ENCODE measurements around the gene LONP2. TPM values are rescaled to one million over a fixed set of nuclear protein-coding genes. Genes with fewer than 3 reads are reported as not detected.

The LONP2 gene
- total RNA-seq, 1 experiment from 2014 or later: 46.8 TPM

GRCh38 chr16:48370229-48370628 lies 126.1 kb downstream of the LONP2 start:
- intact Hi-C loops (cut with micrococcal nuclease): no loop called here
- RAD21 ChIA-PET (ENCODE audit: low non-redundant PET in 1 of 2, low total read pairs in 2 of 2, uncharacterized antibody in 2 of 2, unreplicated experiment in 2 of 2): no interaction called here

More at GRCh38 chr16:48370229-48370628, 126.1 kb downstream of the LONP2 start:
- ChIA-PET CTCF (no interaction called here), POLR2A (no interaction called here)
- peaks cover 4% of the 10 kb centered on the region; the same call in 1 of the 2 replicates for H4K20me1 ChIP-seq (ENCODE audit: insufficient read depth)
- BruUV-seq (replicated peaks): no TSS peak
- no peak overlapping the region for H3K9ac ChIP-seq (ENCODE audit: low read length)
- H3K27ac ChIP-seq (ENCODE audit: low read depth, low read length): no peak overlapping the region
- H3K36me3 ChIP-seq (ENCODE audit: control insufficient read depth in 1 of 2, insufficient read depth in 2 of 2, low read length in 2 of 2): no peaks in the 10 kb centered on the region
- no peak overlapping the region for H3K4me2 ChIP-seq (ENCODE audit: low read length)
- TF ChIP-seq POLR2AphosphoS5 (IDR thresholded peaks at IDR 0.05; ENCODE audit: low read depth, low read length) (no peak), EGR1 (IDR thresholded peaks at IDR 0.05; ENCODE audit: low read depth) (no peak), POLR2A (IDR thresholded peaks at IDR 0.05; ENCODE audit: borderline replicate concordance, extremely low read depth, insufficient read depth, insufficient read length) (no peak), JUND (IDR thresholded peaks at IDR 0.05) (no peak), CTCF (IDR thresholded peaks at IDR 0.05 in 2 of 3, conservative IDR thresholded peaks at IDR 0.05 in 1 of 3; ENCODE audit: borderline replicate concordance in 1 of 3, insufficient read depth in 1 of 3, low read depth in 2 of 3, low read length in 2 of 3) (no peak), EZH2 (IDR thresholded peaks at IDR 0.05) (no peak), REST (IDR thresholded peaks at IDR 0.05; ENCODE audit: low read depth) (no peak), TCF7L2 (IDR thresholded peaks at IDR 0.05; ENCODE audit: borderline replicate concordance, extremely low read depth, insufficient read depth, insufficient read length) (no peak), SRF (IDR thresholded peaks at IDR 0.05; ENCODE audit: low read depth) (no peak), YY1 (IDR thresholded peaks at IDR 0.05; ENCODE audit: extremely low read depth, insufficient replicate concordance, low read depth, low read length) (no peak), ZFX (IDR thresholded peaks at IDR 0.05) (no peak)
- peaks cover 30 to 33% of the 10 kb centered on the region in 2 experiments for H3K4me1 ChIP-seq (ENCODE audit: control insufficient read depth in 1 of 2, insufficient read depth in 2 of 2, low read length in 2 of 2)
- no peak for ATAC-seq
- no peaks in the 10 kb centered on the region for H3K9me3 ChIP-seq (ENCODE audit: control insufficient read depth in 1 of 2, insufficient read depth in 1 of 2, low read depth in 1 of 2, low read length in 2 of 2)
- peaks cover 97% of the 10 kb centered on the region for H3K79me2 ChIP-seq (ENCODE audit: insufficient read depth, low read length)
- H2AFZ ChIP-seq (ENCODE audit: low read depth, low read length, poor library complexity, severe bottlenecking): no peak overlapping the region
- H3K27me3 ChIP-seq (ENCODE audit: insufficient read depth, low read length): no peaks in the 10 kb centered on the region
- H3K9me2 ChIP-seq (ENCODE audit: insufficient read depth): no peaks in the 10 kb centered on the region
- no peak for DNase-seq (ENCODE audit: low read depth, low spot score)
- H3K4me3 ChIP-seq (replicated peaks in 1 of 2; ENCODE audit: low read depth in 1 of 2, low read length in 2 of 2): no peak overlapping the region

Data from HCT116 (cell line).